HG03432 (cell line): Measurements from ENCODE around the gene KIAA0232.

ENCODE experiments used
- ATAC-seq: cut with Tn5 transposase; IDR thresholded peaks from one replicate; pipeline ENCODE4 v1.9.1; 2021; ENCODE audit warnings: mild to moderate bottlenecking, moderate library complexity; ENCODE audit not compliant: unreplicated experiment

The KIAA0232 gene

GRCh38 chr4:6912441-6912840 is 129.9 kb downstream of the KIAA0232 start:
- ATAC-seq = no peak

GRCh38 chr4:6913350-6913905 is 130.9 kb downstream of the KIAA0232 start:
- ATAC-seq = no peak

GRCh38 chr4:6914448-6914847 is 131.9 kb downstream of the KIAA0232 start:
- ATAC-seq = no peak

GRCh38 chr4:6915041-6916005 is 132.8 kb downstream of the KIAA0232 start:
- ATAC-seq = no peak

- no peak for ATAC-seq
Measured at GRCh38 chr4:6916069-6916586, 133.6 kb downstream of the KIAA0232 start.

GRCh38 chr4:6916587-6917460 is 134.3 kb downstream of the KIAA0232 start:
- peak; percentile 7 for ATAC-seq

GRCh38 chr4:6917461-6918271 is 135.1 kb downstream of the KIAA0232 start:
- peak; percentile 70 for ATAC-seq

- ATAC-seq = no peak
Measured at GRCh38 chr4:6918338-6918737, 135.8 kb downstream of the KIAA0232 start.

GRCh38 chr4:6920171-6920570 is 137.6 kb downstream of the KIAA0232 start:
- ATAC-seq = no peak

GRCh38 chr4:6923507-6923906 is 141.0 kb downstream of the KIAA0232 start:
- ATAC-seq = no peak

GRCh38 chr4:6924361-6924779 is 141.8 kb downstream of the KIAA0232 start:
- ATAC-seq = no peak

GRCh38 chr4:6925357-6925836 is 142.9 kb downstream of the KIAA0232 start:
- ATAC-seq = no peak

GRCh38 chr4:6926081-6926480 is 143.6 kb downstream of the KIAA0232 start:
- no peak for ATAC-seq

- no peak for ATAC-seq
Measured at GRCh38 chr4:6926681-6927478, 144.4 kb downstream of the KIAA0232 start.

- no peak for ATAC-seq
Measured at GRCh38 chr4:6928081-6928480, 145.6 kb downstream of the KIAA0232 start.

- ATAC-seq = no peak
Measured at GRCh38 chr4:6929339-6929811, 146.8 kb downstream of the KIAA0232 start.

GRCh38 chr4:6929812-6930464 is 147.4 kb downstream of the KIAA0232 start:
- ATAC-seq = no peak

GRCh38 chr4:6932475-6932874 is 149.9 kb downstream of the KIAA0232 start:
- ATAC-seq = no peak

GRCh38 chr4:6932918-6933317 is 150.4 kb downstream of the KIAA0232 start:
- ATAC-seq = no peak
